Measurements from ENCODE around the gene NINJ1. TPM values are rescaled to one million over a fixed set of nuclear protein-coding genes. Genes with fewer than 3 reads are reported as not detected.
"Not testable (repeated sequence)": the region's sequence is repeated elsewhere in the genome, so short reads cannot be mapped to it uniquely, and the experiment has no call there.

NINJ1 gene
- total and polyA plus RNA-seq, 5 experiments from 2014 or later, result 33.8 to 97.6 (median 78.5) TPM

GRCh38 chr9:93105620-93106019 is 28.4 kb downstream of the NINJ1 start:
- Mint-ChIP-seq H3K4me1 (peaks cover 20 to 77% (median 67%) of the 10 kb centered on the region in 4 donors), H3K9me3 (peaks cover 0 to 21% (median 13%) of the 10 kb centered on the region in 9 donors), H3K27me3 (no peaks in the 10 kb centered on the region), H3K27ac (peak overlapping the region in 9 of 10 donors; percentile 7 to 89 (median 78)), H3K4me3 (peak overlapping the region in 9 of 10 donors; percentile 1 to 70 (median 50)), H3K36me3 (peaks cover 19 to 33% (median 24%) of the 10 kb centered on the region in 3 donors)
- DNase-seq (peak in 2 of 10 donors; percentile 15 to 24), ATAC-seq (peak; percentile 64 to 74)
- POLR2A ChIA-PET, result interaction anchor here (0.6 to 3.3 kb wide), 7 partner anchors 13 to 46 kb away, joined by 3 to 19 read pairs (median 4); partner anchors contain the start of gene NINJ1

GRCh38 chr9:93101086-93101485 is 33.0 kb downstream of the NINJ1 start:
- H3K36me3 Mint-ChIP-seq, result peaks cover 14 to 18% (median 17%) of the 10 kb centered on the region in 3 donors
- peak overlapping the region in 3 of 10 donors; percentile 11 to 76 (median 70) for H3K27ac Mint-ChIP-seq
- H3K27me3 Mint-ChIP-seq, H3K4me3 Mint-ChIP-seq, ATAC-seq: not testable (repeated sequence)
- DNase-seq, result peak in 1 of 10 donors; percentile 43
- H3K9me3 Mint-ChIP-seq, result peaks cover 0 to 21% (median 13%) of the 10 kb centered on the region in 9 donors
- H3K4me1 Mint-ChIP-seq, result peaks cover 32 to 82% (median 73%) of the 10 kb centered on the region in 4 donors
- POLR2A ChIA-PET, result interaction anchor here (0.7 kb wide), 1 partner anchor 49 kb away, joined by 4 read pairs; no protein-coding TSS in a partner anchor

GRCh38 chr9:93100276-93100636 is 33.8 kb downstream of the NINJ1 start:
- POLR2A ChIA-PET, result no interaction called here
- peak overlapping the region in 9 of 10 donors; percentile 13 to 85 (median 28) for H3K27ac Mint-ChIP-seq
- ATAC-seq (no peak), DNase-seq (no peak)
- no peaks in the 10 kb centered on the region for H3K27me3 Mint-ChIP-seq
- H3K9me3 Mint-ChIP-seq, result peaks cover 0 to 16% (median 11%) of the 10 kb centered on the region in 9 donors
- H3K36me3 Mint-ChIP-seq, result peaks cover 14 to 16% (median 15%) of the 10 kb centered on the region in 3 donors
- peaks cover 29 to 73% (median 65%) of the 10 kb centered on the region in 4 donors for H3K4me1 Mint-ChIP-seq
- peak overlapping the region in 9 of 10 donors; percentile 2 to 80 (median 45) for H3K4me3 Mint-ChIP-seq

GRCh38 chr9:93099551-93100275 is 34.3 kb downstream of the NINJ1 start:
- Mint-ChIP-seq H3K36me3 (peaks cover 10 to 14% (median 11%) of the 10 kb centered on the region in 3 donors), H3K27ac (peak overlapping the region; percentile 28 to 96 (median 81)), H3K27me3 (no peaks in the 10 kb centered on the region), H3K4me1 (peaks cover 26 to 70% (median 63%) of the 10 kb centered on the region in 4 donors), H3K4me3 (peak overlapping the region; percentile 72 to 93 (median 81)), H3K9me3 (peaks cover 0 to 13% (median 9%) of the 10 kb centered on the region in 9 donors)
- ATAC-seq (no peak), DNase-seq (peak in 2 of 10 donors; percentile 26 to 62)
- POLR2A ChIA-PET, result interaction anchor here (0.6 to 5.0 kb wide), 3 partner anchors 26 to 134 kb away, joined by 4 to 55 read pairs (median 7); no protein-coding TSS in a partner anchor

- no peak for ATAC-seq
- H3K27me3 Mint-ChIP-seq, result no peaks in the 10 kb centered on the region
- H3K9me3 Mint-ChIP-seq, result peaks cover 0 to 3% (median under 1%) of the 10 kb centered on the region in 9 donors
- POLR2A ChIA-PET, result interaction anchor here (0.7 to 12.1 kb wide), 15 partner anchors 9 to 793 kb away, joined by 3 to 221 read pairs (median 6); partner anchors contain the start of gene NINJ1
- H3K27ac Mint-ChIP-seq, result peak overlapping the region; percentile 86 to 96 (median 92)
- peaks cover under 1 to 5% (median 1%) of the 10 kb centered on the region in 3 donors for H3K36me3 Mint-ChIP-seq
- H3K4me3 Mint-ChIP-seq, result peak overlapping the region; percentile 82 to 94 (median 90)
- H3K4me1 Mint-ChIP-seq, result peaks cover 37 to 72% (median 68%) of the 10 kb centered on the region in 4 donors
- DNase-seq, result peak in 7 of 10 donors; percentile 20 to 67 (median 32)
Observed at GRCh38 chr9:93098236-93098946, 35.7 kb downstream of the NINJ1 start.

- H3K4me3 Mint-ChIP-seq, result peak overlapping the region; percentile 82 to 94 (median 90)
- ATAC-seq (no peak), DNase-seq (peak in 3 of 10 donors; percentile 21 to 63 (median 31))
- peak overlapping the region; percentile 86 to 96 (median 92) for H3K27ac Mint-ChIP-seq
- H3K4me1 Mint-ChIP-seq, result peaks cover 37 to 72% (median 68%) of the 10 kb centered on the region in 4 donors
- POLR2A ChIA-PET, result interaction anchor here (0.7 to 12.1 kb wide), 13 partner anchors 9 to 132 kb away, joined by 3 to 221 read pairs (median 6); partner anchors contain the start of gene NINJ1
- H3K36me3 Mint-ChIP-seq, result peaks cover 0 to 5% (median 0%) of the 10 kb centered on the region in 3 donors
- no peaks in the 10 kb centered on the region for H3K27me3 Mint-ChIP-seq
- H3K9me3 Mint-ChIP-seq, result no peaks in the 10 kb centered on the region
Observed at GRCh38 chr9:93097511-93098201, 36.4 kb downstream of the NINJ1 start.

GRCh38 chr9:93096811-93097382 is 37.2 kb downstream of the NINJ1 start:
- peak in 3 of 10 donors; percentile 14 to 59 (median 21) for DNase-seq
- POLR2A ChIA-PET, result interaction anchor here (0.8 to 12.1 kb wide), 18 partner anchors 9 to 470 kb away, joined by 3 to 221 read pairs (median 6); partner anchors contain the start of gene NINJ1
- peak overlapping the region; percentile 86 to 96 (median 92) for H3K27ac Mint-ChIP-seq
- H3K4me3 Mint-ChIP-seq, result peak overlapping the region; percentile 82 to 94 (median 90)
- peaks cover 41 to 74% (median 71%) of the 10 kb centered on the region in 4 donors for H3K4me1 Mint-ChIP-seq
- no peaks in the 10 kb centered on the region for H3K27me3 Mint-ChIP-seq
- peaks cover 0 to 5% (median 0%) of the 10 kb centered on the region in 3 donors for H3K36me3 Mint-ChIP-seq
- peaks cover 0 to 2% (median 0%) of the 10 kb centered on the region in 9 donors for H3K9me3 Mint-ChIP-seq
- no peak for ATAC-seq

- Mint-ChIP-seq H3K36me3 (peaks cover 0 to 5% (median 0%) of the 10 kb centered on the region in 3 donors), H3K4me3 (peak within 1 kb of the TSS; percentile 82 to 94 (median 90)), H3K9me3 (peaks cover 0 to 2% (median 0%) of the 10 kb centered on the region in 9 donors), H3K27me3 (no peaks in the 10 kb centered on the region), H3K27ac (peak within 1 kb of the TSS; percentile 91 to 98 (median 97)), H3K4me1 (peaks cover 42 to 77% (median 74%) of the 10 kb centered on the region in 4 donors)
- POLR2A ChIA-PET, result interaction anchor here (0.7 to 12.1 kb wide), 21 partner anchors 11 to 471 kb away, joined by 3 to 221 read pairs (median 6); partner anchors contain the start of gene NINJ1
- peak in 8 of 10 donors; percentile 31 to 76 (median 57) for DNase-seq
- peak; percentile 20 to 45 for ATAC-seq
Observed at GRCh38 chr9:93096131-93096802, 37.8 kb downstream of the NINJ1 start, which contains the start of gene CARD19. Gene CARD19, plus strand, starts transcription at chr9:93096217. Its CDS starts 129 bp downstream, at chr9:93096346.

- peaks cover 44 to 81% (median 75%) of the 10 kb centered on the region in 4 donors for H3K4me1 Mint-ChIP-seq
- H3K4me3 Mint-ChIP-seq, result peak overlapping the region; percentile 73 to 91 (median 87)
- peaks cover 0 to 2% (median 0%) of the 10 kb centered on the region in 9 donors for H3K9me3 Mint-ChIP-seq
- POLR2A ChIA-PET, result interaction anchor here (0.5 to 12.1 kb wide), 28 partner anchors 12 to 392 kb away, joined by 3 to 221 read pairs (median 5); partner anchors contain the start of gene NINJ1
- H3K36me3 Mint-ChIP-seq, result peaks cover 0 to 4% (median 0%) of the 10 kb centered on the region in 3 donors
- DNase-seq (peak; percentile 98 to 100 (median 100)), ATAC-seq (peak; percentile 78 to 82)
- H3K27ac Mint-ChIP-seq, result peak overlapping the region; percentile 91 to 98 (median 97)
- no peaks in the 10 kb centered on the region for H3K27me3 Mint-ChIP-seq
Observed at GRCh38 chr9:93095205-93096130, 38.6 kb downstream of the NINJ1 start.
